Activated CD4-positive, alpha-beta T cell treated with anti-CD3 and anti-CD28 coated beads, Interleukin-2, Interleukin-6, amounts not matched to agents 100 ng/mL and 50 ng/mL, durations not matched to agents 16 hours and 8 hours (primary cell): Measurements from ENCODE around the gene MRPL14.

Source experiments
- DNase-seq: peaks from one replicate; pipeline ENCODE4 v3.0.0-alpha.2; 2020

Gene MRPL14

DNA sequence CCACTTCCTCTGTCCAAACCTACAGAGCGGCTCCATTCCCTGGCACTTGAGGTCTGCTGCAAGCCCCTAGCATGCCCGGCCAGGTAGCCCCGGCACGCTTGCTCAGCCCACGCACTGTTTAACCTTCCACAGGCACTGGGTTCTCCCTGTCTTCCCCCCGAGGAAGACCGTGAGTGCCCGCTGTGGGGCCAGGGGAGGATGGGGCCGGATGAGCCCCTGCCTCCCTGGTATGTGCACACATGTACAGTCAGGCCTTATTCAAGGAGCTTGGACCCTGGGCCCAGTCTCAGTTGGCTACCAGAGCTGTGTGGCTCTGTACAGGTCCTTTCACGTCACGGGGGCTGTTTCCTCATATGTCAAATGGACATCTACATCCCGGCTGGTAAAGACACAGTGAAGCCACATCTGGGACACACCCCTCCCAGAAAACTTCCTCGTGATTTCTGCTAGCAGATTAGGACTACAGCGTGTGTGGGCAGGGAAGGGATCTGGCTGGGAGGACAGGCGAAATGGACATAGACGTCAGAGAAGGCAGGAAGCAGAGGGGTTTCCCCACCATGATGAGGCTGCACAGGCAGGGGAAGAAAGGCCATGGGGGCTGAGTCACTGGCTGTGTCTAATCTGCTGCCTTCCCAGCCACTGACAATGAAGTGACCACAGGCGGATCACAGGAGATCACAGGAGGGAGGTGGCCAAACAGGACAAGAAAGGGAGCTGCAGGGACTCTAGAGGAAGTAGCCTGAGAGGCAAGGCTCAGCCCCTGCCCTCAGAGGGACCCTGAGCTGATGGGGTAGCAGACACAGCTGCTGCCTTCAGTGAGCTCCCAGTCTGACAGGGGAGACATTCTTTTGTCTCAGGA lies 62.9 kb downstream of the MRPL14 start:
- DNase-seq, result no peak

DNA sequence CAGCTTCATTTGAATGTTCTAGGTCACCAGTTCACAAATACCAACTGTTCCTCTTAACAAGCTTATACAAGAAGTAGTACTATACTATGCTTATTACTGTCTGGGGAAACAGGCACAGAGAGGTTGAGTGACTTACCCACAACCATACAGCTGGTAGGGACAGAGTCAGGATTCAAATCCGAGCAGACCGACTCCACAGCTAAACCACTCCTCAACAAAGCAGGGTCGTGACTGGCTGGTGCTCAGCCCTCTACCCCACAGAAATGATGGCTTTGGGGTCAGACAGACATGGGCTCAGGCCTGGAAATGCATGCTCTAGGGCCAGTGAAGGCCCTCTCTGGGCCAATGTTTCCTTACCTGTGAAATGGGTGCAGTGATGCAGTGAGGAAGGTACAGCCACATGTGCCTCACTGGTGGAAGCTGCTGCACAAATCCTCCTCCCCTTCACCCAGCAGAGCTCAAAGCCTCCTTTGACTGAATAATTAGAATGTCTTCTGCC lies 63.6 kb downstream of the MRPL14 start:
- no peak for DNase-seq
